NB4 (cell line): Measurements from ENCODE around the gene KIAA1328.

Source experiments
- DNase-seq: peaks from one replicate; pipeline ENCODE4 v3.0.0; 2010; ENCODE audit warnings: low read depth
- H3K4me3 ChIP-seq: one replicate; pipeline ENCODE4 v1.5.1; 2011; ENCODE audit warnings: mild to moderate bottlenecking, low read depth, low read length, moderate library complexity
- CTCF ChIP-seq: IDR thresholded peaks from one replicate; pipeline ENCODE4 v1.5.1; 2012; ENCODE audit warnings: low read depth, low read length
- MAX ChIP-seq: IDR thresholded peaks from 2 replicates; pipeline ENCODE4 v1.6.1; 2011; ENCODE audit warnings: low read depth, low read length
- MYC ChIP-seq: IDR thresholded peaks from 2 replicates; pipeline ENCODE4 v1.6.1; 2011; ENCODE audit warnings: low read depth, low read length
- POLR2A ChIP-seq: IDR thresholded peaks from 2 replicates; pipeline ENCODE4 v1.6.1; 2011; ENCODE audit warnings: mild to moderate bottlenecking; ENCODE audit not compliant: insufficient read length; ENCODE audit errors: extremely low read depth

The KIAA1328 gene

GRCh38 chr18:36828630-36829361, at the start of gene KIAA1328, which contains the start of gene TPGS2:
KIAA1328 (plus strand) TSS chr18:36829127; CDS start chr18:36829139, 12 bp downstream.
TPGS2 (minus strand) TSS chr18:36829002; CDS start chr18:36828767, 235 bp downstream.
- peak within 1 kb of the TSS; percentile 93 for H3K4me3 ChIP-seq
- peak; percentile 94 for DNase-seq
- TF ChIP-seq MAX (no peak), MYC (peak; percentile 16; the same call in 1 of the 2 replicates), POLR2A (peak; percentile 44), CTCF (peak; percentile 34)

- no peak overlapping the region for H3K4me3 ChIP-seq
- TF ChIP-seq MAX (no peak), POLR2A (no peak), MYC (no peak), CTCF (no peak)
- no peak for DNase-seq
Observed at GRCh38 chr18:36780748-36781147, 48.2 kb upstream of the KIAA1328 start.

- no peak for DNase-seq
Observed at GRCh38 chr18:36782710-36783109, 46.2 kb upstream of the KIAA1328 start.

GRCh38 chr18:36783792-36784191, 45.1 kb upstream of the KIAA1328 start:
- DNase-seq: no peak
- TF ChIP-seq POLR2A: no peak
- no peak for TF ChIP-seq CTCF
- no peak for TF ChIP-seq MYC
- TF ChIP-seq MAX: no peak
- H3K4me3 ChIP-seq: no peak overlapping the region

More at GRCh38 chr18:36782710-36783109, 46.2 kb upstream of the KIAA1328 start:
- no peak overlapping the region for H3K4me3 ChIP-seq
- no peak for TF ChIP-seq MYC
- TF ChIP-seq MAX: no peak
- no peak for TF ChIP-seq POLR2A
- no peak for TF ChIP-seq CTCF

- no peak for TF ChIP-seq MAX
- TF ChIP-seq CTCF: no peak
- no peak for TF ChIP-seq MYC
- TF ChIP-seq POLR2A: no peak
- DNase-seq: no peak
- no peak overlapping the region for H3K4me3 ChIP-seq
Observed at GRCh38 chr18:36786686-36787085, 42.2 kb upstream of the KIAA1328 start.
